ENCODE results near the gene BET1. TPM values are rescaled to one million over a fixed set of nuclear protein-coding genes. Genes with fewer than 3 reads are reported as not detected.

Gene BET1
- total RNA-seq, 1 experiment from 2014 or later: 54.4 TPM

DNA sequence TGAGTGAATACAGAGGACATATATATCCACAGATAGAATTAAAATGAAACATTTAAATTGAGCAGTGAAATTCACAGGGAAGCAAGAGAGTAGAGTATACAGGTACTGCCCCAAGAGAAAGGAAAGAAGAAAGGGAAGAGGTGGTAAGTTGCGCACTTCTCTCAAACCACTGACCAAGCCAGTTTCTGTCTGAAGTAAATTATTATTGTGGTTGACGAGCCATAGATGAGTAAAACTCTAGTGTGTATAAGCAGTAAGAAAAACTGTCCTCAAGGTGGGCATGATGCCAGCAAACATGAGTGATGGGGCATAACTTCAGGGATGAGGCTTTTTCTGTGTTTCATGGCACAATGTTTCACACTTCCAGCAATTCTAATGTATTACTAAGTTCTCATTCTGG, 4.4 kb upstream of the BET1 start:
- H3K27me3 Mint-ChIP-seq (ENCODE audit: insufficient read depth, unreplicated experiment): no peaks in the 10 kb centered on the region
- peak; percentile 40 for DNase-seq (ENCODE audit: unreplicated experiment)
- BruUV-seq (replicated peaks): no TSS peak
- CTCF ChIA-PET: no interaction called here
- peaks cover 5% of the 10 kb centered on the region for H3K9me3 Mint-ChIP-seq (ENCODE audit: unreplicated experiment)
- H3K4me3 Mint-ChIP-seq (ENCODE audit: unreplicated experiment): no peak overlapping the region
- H3K4me1 Mint-ChIP-seq (ENCODE audit: insufficient read depth, unreplicated experiment): no peaks in the 10 kb centered on the region
- no peak overlapping the region for H3K27ac Mint-ChIP-seq (ENCODE audit: low read depth, unreplicated experiment)
- intact Hi-C loops (cut with micrococcal nuclease): loop anchor here (10.0 kb wide), 1 partner anchor 1426 kb away; the partner anchor contains the start of gene PON2
- POLR2A ChIA-PET: no interaction called here
- no peaks in the 10 kb centered on the region for H3K36me3 Mint-ChIP-seq (ENCODE audit: insufficient read depth, unreplicated experiment)
- TF ChIP-seq, protein P1, sequence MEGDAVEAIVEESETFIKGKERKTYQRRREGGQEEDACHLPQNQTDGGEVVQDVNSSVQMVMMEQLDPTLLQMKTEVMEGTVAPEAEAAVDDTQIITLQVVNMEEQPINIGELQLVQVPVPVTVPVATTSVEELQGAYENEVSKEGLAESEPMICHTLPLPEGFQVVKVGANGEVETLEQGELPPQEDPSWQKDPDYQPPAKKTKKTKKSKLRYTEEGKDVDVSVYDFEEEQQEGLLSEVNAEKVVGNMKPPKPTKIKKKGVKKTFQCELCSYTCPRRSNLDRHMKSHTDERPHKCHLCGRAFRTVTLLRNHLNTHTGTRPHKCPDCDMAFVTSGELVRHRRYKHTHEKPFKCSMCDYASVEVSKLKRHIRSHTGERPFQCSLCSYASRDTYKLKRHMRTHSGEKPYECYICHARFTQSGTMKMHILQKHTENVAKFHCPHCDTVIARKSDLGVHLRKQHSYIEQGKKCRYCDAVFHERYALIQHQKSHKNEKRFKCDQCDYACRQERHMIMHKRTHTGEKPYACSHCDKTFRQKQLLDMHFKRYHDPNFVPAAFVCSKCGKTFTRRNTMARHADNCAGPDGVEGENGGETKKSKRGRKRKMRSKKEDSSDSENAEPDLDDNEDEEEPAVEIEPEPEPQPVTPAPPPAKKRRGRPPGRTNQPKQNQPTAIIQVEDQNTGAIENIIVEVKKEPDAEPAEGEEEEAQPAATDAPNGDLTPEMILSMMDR (IDR thresholded peaks at IDR 0.05; ENCODE audit: unreplicated experiment): no peak

- POLR2A ChIA-PET: interaction anchor here (0.7 to 1.5 kb wide), 3 partner anchors 12 to 62 kb away, joined by 3 to 4 read pairs (median 4); no protein-coding TSS in a partner anchor
- H3K36me3 Mint-ChIP-seq (ENCODE audit: insufficient read depth, unreplicated experiment): peaks cover 6% of the 10 kb centered on the region
- BruUV-seq (replicated peaks): no TSS peak
- H3K4me3 Mint-ChIP-seq (ENCODE audit: unreplicated experiment): no peak overlapping the region
- intact Hi-C loops (cut with micrococcal nuclease): loop anchor here (10.0 kb wide), 1 partner anchor 1429 kb away; the partner anchor contains the start of gene PON2
- peaks cover 19% of the 10 kb centered on the region for H3K4me1 Mint-ChIP-seq (ENCODE audit: insufficient read depth, unreplicated experiment)
- TF ChIP-seq, protein P1 (IDR thresholded peaks at IDR 0.05; ENCODE audit: unreplicated experiment): no peak
- no peaks in the 10 kb centered on the region for H3K9me3 Mint-ChIP-seq (ENCODE audit: unreplicated experiment)
- no peak overlapping the region for H3K27ac Mint-ChIP-seq (ENCODE audit: low read depth, unreplicated experiment)
- no peaks in the 10 kb centered on the region for H3K27me3 Mint-ChIP-seq (ENCODE audit: insufficient read depth, unreplicated experiment)
- CTCF ChIA-PET: interaction anchor here (0.9 kb wide), 1 partner anchor 82 kb away, joined by 5 read pairs; no protein-coding TSS in a partner anchor
- no peak for DNase-seq (ENCODE audit: unreplicated experiment)
Measured at GRCh38 chr7:94005753-94006152, 1.6 kb upstream of the BET1 start.

- no peak for DNase-seq (ENCODE audit: unreplicated experiment)
- no peaks in the 10 kb centered on the region for H3K9me3 Mint-ChIP-seq (ENCODE audit: unreplicated experiment)
- H3K4me1 Mint-ChIP-seq (ENCODE audit: insufficient read depth, unreplicated experiment): peaks cover 19% of the 10 kb centered on the region
- POLR2A ChIA-PET: interaction anchor here (0.6 to 1.6 kb wide), 9 partner anchors 19 to 921 kb away, joined by 3 to 5 read pairs (median 3); no protein-coding TSS in a partner anchor
- BruUV-seq (replicated peaks): TSS peak; percentile 78
- H3K27ac Mint-ChIP-seq (ENCODE audit: low read depth, unreplicated experiment): peak overlapping the region; percentile 100
- intact Hi-C loops (cut with micrococcal nuclease): loop anchor here (1.0 to 10.0 kb wide), 4 partner anchors 81 to 1431 kb away; partner anchors contain the start of genes GNG11 and PON2
- H3K36me3 Mint-ChIP-seq (ENCODE audit: insufficient read depth, unreplicated experiment): peaks cover 14% of the 10 kb centered on the region
- peak overlapping the region; percentile 100 for H3K4me3 Mint-ChIP-seq (ENCODE audit: unreplicated experiment)
- no peaks in the 10 kb centered on the region for H3K27me3 Mint-ChIP-seq (ENCODE audit: insufficient read depth, unreplicated experiment)
- CTCF ChIA-PET: interaction anchor here (0.6 to 1.8 kb wide), 3 partner anchors 20 to 100 kb away, joined by 3 to 7 read pairs (median 4); no protein-coding TSS in a partner anchor
- TF ChIP-seq, protein P1 (IDR thresholded peaks at IDR 0.05; ENCODE audit: unreplicated experiment): no peak
Measured at GRCh38 chr7:94003446-94004023, 620 bp downstream of the BET1 start.

- Mint-ChIP-seq H3K4me1 (ENCODE audit: insufficient read depth, unreplicated experiment) (peaks cover 24% of the 10 kb centered on the region), H3K27me3 (ENCODE audit: insufficient read depth, unreplicated experiment) (no peaks in the 10 kb centered on the region), H3K27ac (ENCODE audit: low read depth, unreplicated experiment) (no peak overlapping the region), H3K4me3 (ENCODE audit: unreplicated experiment) (no peak overlapping the region), H3K36me3 (ENCODE audit: insufficient read depth, unreplicated experiment) (peaks cover 22% of the 10 kb centered on the region), H3K9me3 (ENCODE audit: unreplicated experiment) (no peaks in the 10 kb centered on the region)
- DNase-seq (ENCODE audit: unreplicated experiment): no peak
- CTCF ChIA-PET: interaction anchor here (1.5 kb wide), 1 partner anchor 86 kb away, joined by 8 read pairs; no protein-coding TSS in a partner anchor
- intact Hi-C loops (cut with micrococcal nuclease): loop anchor here (5.0 to 10.0 kb wide), 3 partner anchors 79 to 1433 kb away; partner anchors contain the start of genes GNG11 and PON2
- POLR2A ChIA-PET: interaction anchor here (1.0 kb wide), 1 partner anchor 66 kb away, joined by 3 read pairs; no protein-coding TSS in a partner anchor
- TF ChIP-seq, protein P1 (IDR thresholded peaks at IDR 0.05; ENCODE audit: unreplicated experiment): no peak
- no TSS peak for BruUV-seq (replicated peaks)
Measured at GRCh38 chr7:94001396-94001795, 2.8 kb downstream of the BET1 start.

Measured in MCF 10A (cell line).